Activated CD4-positive, alpha-beta T cell treated with anti-CD3 and anti-CD28 coated beads for 48 hours (primary cell): ENCODE results near the gene ZSWIM5.
"Not testable (repeated sequence)": the region's sequence is repeated elsewhere in the genome, so short reads cannot be mapped to it uniquely, and the experiment has no call there.

Experiments
- DNase-seq: peaks from one replicate; pipeline ENCODE4 v3.0.0-alpha.2; 2020

ZSWIM5 gene

GRCh38 chr1:45136984-45137383 is 69.4 kb downstream of the ZSWIM5 start:
- DNase-seq, result no peak

- DNase-seq, result no peak
Observed at GRCh38 chr1:45135316-45135715, 71.1 kb downstream of the ZSWIM5 start.

GRCh38 chr1:45134461-45134873 is 71.9 kb downstream of the ZSWIM5 start:
- no peak for DNase-seq

GRCh38 chr1:45132719-45133118 is 73.7 kb downstream of the ZSWIM5 start:
- DNase-seq, result not testable (repeated sequence)

GRCh38 chr1:45123358-45123757 is 83.0 kb downstream of the ZSWIM5 start:
- no peak for DNase-seq

GRCh38 chr1:45122724-45123123 is 83.7 kb downstream of the ZSWIM5 start:
- DNase-seq, result no peak

- DNase-seq, result no peak
Observed at GRCh38 chr1:45117766-45118165, 88.6 kb downstream of the ZSWIM5 start.

GRCh38 chr1:45116820-45117219 is 89.6 kb downstream of the ZSWIM5 start:
- DNase-seq, result no peak

- DNase-seq, result no peak
Observed at GRCh38 chr1:45116340-45116739, 90.1 kb downstream of the ZSWIM5 start.

GRCh38 chr1:45115198-45115597 is 91.2 kb downstream of the ZSWIM5 start:
- DNase-seq, result not testable (repeated sequence)

GRCh38 chr1:45112661-45113060 is 93.7 kb downstream of the ZSWIM5 start:
- no peak for DNase-seq

- DNase-seq, result no peak
Observed at GRCh38 chr1:45111239-45111638, 95.2 kb downstream of the ZSWIM5 start.

GRCh38 chr1:45107782-45108181 is 98.6 kb downstream of the ZSWIM5 start:
- DNase-seq, result no peak

GRCh38 chr1:45106864-45107263 is 99.5 kb downstream of the ZSWIM5 start:
- DNase-seq, result not testable (repeated sequence)

GRCh38 chr1:45106156-45106545 is 100.3 kb downstream of the ZSWIM5 start:
- DNase-seq, result not testable (repeated sequence)

GRCh38 chr1:45105486-45106155 is 100.8 kb downstream of the ZSWIM5 start:
- DNase-seq, result not testable (repeated sequence)

- DNase-seq, result no peak
Observed at GRCh38 chr1:45103534-45103933, 102.9 kb downstream of the ZSWIM5 start.

GRCh38 chr1:45101947-45102346 is 104.5 kb downstream of the ZSWIM5 start:
- no peak for DNase-seq

- not testable (repeated sequence) for DNase-seq
Observed at GRCh38 chr1:45101528-45101927, 104.9 kb downstream of the ZSWIM5 start.

- no peak for DNase-seq
Observed at GRCh38 chr1:45097944-45098343, 108.5 kb downstream of the ZSWIM5 start.

- no peak for DNase-seq
Observed at GRCh38 chr1:45097079-45097478, 109.3 kb downstream of the ZSWIM5 start.

- no peak for DNase-seq
Observed at GRCh38 chr1:45095450-45095849, 111.0 kb downstream of the ZSWIM5 start.

- not testable (repeated sequence) for DNase-seq
Observed at GRCh38 chr1:45094371-45094770, 112.0 kb downstream of the ZSWIM5 start.

- DNase-seq, result no peak
Observed at GRCh38 chr1:45093334-45093733, 113.1 kb downstream of the ZSWIM5 start.

- DNase-seq, result no peak
Observed at GRCh38 chr1:45089711-45090110, 116.7 kb downstream of the ZSWIM5 start.
